GM12892 (cell line): ENCODE data around the gene TRIP12.

Source experiments
- POLR2A ChIP-seq: IDR thresholded peaks from 2 replicates; pipeline ENCODE4 v1.6.1; 2011; ENCODE audit warnings: low read depth, low read length, control low read depth
- POLR2AphosphoS5 ChIP-seq: IDR thresholded peaks from 2 replicates; pipeline ENCODE4 v1.6.1; 2011; ENCODE audit warnings: low read depth, low read length, control low read depth
- TAF1 ChIP-seq: IDR thresholded peaks from 2 replicates; pipeline ENCODE4 v1.6.1; 2011; ENCODE audit warnings: low read depth, mild to moderate bottlenecking, control low read depth, low read length, borderline replicate concordance

DNA sequence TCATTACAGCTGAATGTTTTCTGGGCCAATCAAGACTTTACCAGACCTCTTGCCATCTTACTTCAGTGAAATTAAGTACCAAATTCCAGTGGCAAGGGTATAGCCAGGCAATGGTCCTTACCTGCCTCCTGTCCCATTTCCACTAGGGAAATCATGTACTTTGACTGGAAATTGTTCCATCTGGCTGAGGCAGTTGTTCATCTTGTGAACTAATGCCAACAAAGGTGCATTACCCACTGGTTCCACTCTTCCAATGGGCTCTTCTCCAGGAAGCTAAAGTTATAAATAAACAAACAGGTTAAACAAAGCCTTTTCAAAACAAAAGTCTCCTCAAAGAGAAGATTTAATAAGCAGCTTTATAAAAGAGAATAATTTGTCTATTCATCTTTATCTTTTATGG, 126.8 kb downstream of the TRIP12 start:
- no peak for TF ChIP-seq POLR2A
- no peak for TF ChIP-seq POLR2AphosphoS5
- no peak for TF ChIP-seq TAF1
